ENCODE measurements around the gene NMNAT2. TPM values are rescaled to one million over a fixed set of nuclear protein-coding genes. Genes with fewer than 3 reads are reported as not detected.

NMNAT2 gene
- polyA plus RNA-seq, 1 experiment, result 2.1 TPM

DNA sequence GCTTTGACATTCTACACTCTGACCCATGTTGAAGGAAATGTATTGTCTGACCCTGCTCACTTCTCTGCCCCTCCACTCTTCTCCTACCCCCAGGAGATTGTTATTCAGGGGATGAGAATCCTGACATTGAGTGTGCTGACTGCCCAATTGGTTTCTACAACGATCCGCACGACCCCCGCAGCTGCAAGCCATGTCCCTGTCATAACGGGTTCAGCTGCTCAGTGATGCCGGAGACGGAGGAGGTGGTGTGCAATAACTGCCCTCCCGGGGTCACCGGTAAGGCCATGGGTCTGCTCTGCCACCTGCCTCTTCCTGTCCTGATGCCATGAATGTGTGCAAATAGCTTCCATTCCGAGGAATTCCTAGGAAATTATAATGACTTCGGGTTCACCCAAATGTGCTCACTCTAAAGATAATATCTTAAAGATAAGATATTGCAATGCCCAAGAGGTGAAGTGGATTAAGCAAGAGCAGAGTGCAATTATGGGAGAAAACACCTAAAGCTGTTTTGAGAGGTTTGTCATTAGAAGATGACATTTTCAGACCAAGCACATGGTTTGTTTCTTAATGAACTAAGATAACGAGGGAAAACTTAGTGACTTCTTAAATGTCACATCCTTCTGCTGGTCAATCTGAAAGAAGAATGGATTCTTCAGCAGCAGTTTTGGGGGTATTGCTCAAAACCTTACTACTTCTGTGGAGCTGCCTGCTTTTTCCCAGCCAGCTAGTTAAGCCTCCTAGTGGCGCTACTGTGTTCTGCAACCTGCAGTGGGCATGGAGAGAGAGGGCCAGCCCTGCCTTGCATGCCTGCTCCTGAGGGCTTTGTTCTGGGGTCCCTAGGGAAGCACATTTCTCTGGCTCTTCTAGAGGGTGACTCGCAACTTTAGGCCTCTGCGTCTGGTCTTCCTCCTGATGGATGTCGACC lies 190.5 kb downstream of the NMNAT2 start:
- no peak overlapping the region for H3K4me3 ChIP-seq (ENCODE audit: low read depth, low read length)
- no peak for DNase-seq (ENCODE audit: low read depth)
- POLR2A ChIA-PET, result no interaction called here
- no peaks in the 10 kb centered on the region for H3K27me3 ChIP-seq (ENCODE audit: control insufficient read depth, insufficient read depth, low read length)
- TF ChIP-seq CTCF (IDR thresholded peaks at IDR 0.05; ENCODE audit: insufficient read depth, low read depth, low read length), result peak; percentile 68
- no peaks in the 10 kb centered on the region for H3K36me3 ChIP-seq (ENCODE audit: control insufficient read depth, insufficient read depth, low read length)
- CTCF ChIA-PET, result interaction anchor here (0.6 to 2.0 kb wide), 29 partner anchors 10 to 269 kb away, joined by 3 to 11 read pairs (median 3); no protein-coding TSS in a partner anchor

- Histone ChIP-seq H3K4me3 (ENCODE audit: low read depth, low read length) (no peak overlapping the region), H3K27me3 (ENCODE audit: control insufficient read depth, insufficient read depth, low read length) (no peaks in the 10 kb centered on the region), H3K36me3 (ENCODE audit: control insufficient read depth, insufficient read depth, low read length) (no peaks in the 10 kb centered on the region)
- no peak for TF ChIP-seq CTCF (IDR thresholded peaks at IDR 0.05; ENCODE audit: insufficient read depth, low read depth, low read length)
- CTCF ChIA-PET, result interaction anchor here (0.6 to 2.0 kb wide), 10 partner anchors 11 to 268 kb away, joined by 3 to 8 read pairs (median 4); no protein-coding TSS in a partner anchor
- POLR2A ChIA-PET, result no interaction called here
- no peak for DNase-seq (ENCODE audit: low read depth)
Observed at GRCh38 chr1:183226963-183227362, 191.2 kb downstream of the NMNAT2 start.

GRCh38 chr1:183226361-183226760 lies 191.8 kb downstream of the NMNAT2 start:
- no peak for TF ChIP-seq CTCF (IDR thresholded peaks at IDR 0.05; ENCODE audit: insufficient read depth, low read depth, low read length)
- ChIA-PET POLR2A (no interaction called here), CTCF (interaction anchor here (0.6 to 1.2 kb wide), 3 partner anchors 9 to 21 kb away, joined by 3 to 9 read pairs (median 5); no protein-coding TSS in a partner anchor)
- Histone ChIP-seq H3K36me3 (ENCODE audit: control insufficient read depth, insufficient read depth, low read length) (no peaks in the 10 kb centered on the region), H3K4me3 (ENCODE audit: low read depth, low read length) (no peak overlapping the region), H3K27me3 (ENCODE audit: control insufficient read depth, insufficient read depth, low read length) (no peaks in the 10 kb centered on the region)
- no peak for DNase-seq (ENCODE audit: low read depth)

DNA sequence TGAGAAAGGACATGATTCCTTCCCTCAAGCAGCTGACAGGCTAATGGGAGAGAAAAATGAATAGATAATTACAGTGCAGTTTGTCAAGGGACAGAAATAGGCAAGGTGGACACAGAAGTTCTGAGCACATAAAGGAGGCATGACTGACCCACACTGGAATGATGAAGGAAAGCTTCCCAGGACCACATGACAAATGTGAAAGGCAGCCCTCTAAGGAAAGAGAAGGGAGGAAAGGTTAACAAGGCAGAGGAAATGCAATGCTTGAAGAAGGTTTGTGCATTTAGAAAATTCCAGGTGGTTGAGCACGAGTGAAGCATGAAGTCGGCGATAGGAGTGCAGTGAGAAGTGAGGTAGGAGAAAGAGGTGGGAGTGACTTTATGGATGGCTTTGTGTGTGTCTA lies 194.7 kb downstream of the NMNAT2 start:
- ChIA-PET POLR2A (no interaction called here), CTCF (interaction anchor here (1.2 to 1.9 kb wide), 3 partner anchors 10 to 261 kb away, joined by 3 to 9 read pairs (median 5); no protein-coding TSS in a partner anchor)
- DNase-seq (ENCODE audit: low read depth), result no peak
- TF ChIP-seq CTCF (IDR thresholded peaks at IDR 0.05; ENCODE audit: insufficient read depth, low read depth, low read length), result no peak
- H3K36me3 ChIP-seq (ENCODE audit: control insufficient read depth, insufficient read depth, low read length), result no peaks in the 10 kb centered on the region
- no peaks in the 10 kb centered on the region for H3K27me3 ChIP-seq (ENCODE audit: control insufficient read depth, insufficient read depth, low read length)
- no peak overlapping the region for H3K4me3 ChIP-seq (ENCODE audit: low read depth, low read length)

DNA sequence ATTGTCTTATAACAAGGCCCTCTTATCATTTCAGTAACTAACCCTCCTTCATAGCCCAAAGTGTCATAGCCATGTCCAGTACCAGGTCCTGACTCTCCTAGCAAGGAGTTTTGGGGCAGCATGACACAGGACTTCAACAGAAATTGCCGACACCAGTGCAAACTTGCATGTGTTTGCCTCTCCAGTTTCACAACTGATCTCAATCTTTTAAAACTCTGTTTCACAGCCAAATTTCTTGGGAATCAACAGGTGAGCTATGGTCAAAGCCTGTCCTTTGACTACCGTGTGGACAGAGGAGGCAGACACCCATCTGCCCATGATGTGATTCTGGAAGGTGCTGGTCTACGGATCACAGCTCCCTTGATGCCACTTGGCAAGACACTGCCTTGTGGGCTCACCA lies 195.3 kb downstream of the NMNAT2 start:
- DNase-seq (ENCODE audit: low read depth), result no peak
- Histone ChIP-seq H3K36me3 (ENCODE audit: control insufficient read depth, insufficient read depth, low read length) (no peaks in the 10 kb centered on the region), H3K4me3 (ENCODE audit: low read depth, low read length) (no peak overlapping the region), H3K27me3 (ENCODE audit: control insufficient read depth, insufficient read depth, low read length) (no peaks in the 10 kb centered on the region)
- TF ChIP-seq CTCF (IDR thresholded peaks at IDR 0.05; ENCODE audit: insufficient read depth, low read depth, low read length), result no peak
- CTCF ChIA-PET, result interaction anchor here (1.2 kb wide), 1 partner anchor 10 kb away, joined by 3 read pairs; no protein-coding TSS in a partner anchor
- POLR2A ChIA-PET, result no interaction called here
